GM21515 (cell line): ENCODE results near the gene TBP.

Experiments used
- ATAC-seq: cut with Tn5 transposase; IDR thresholded peaks from one replicate; pipeline ENCODE4 v1.9.1; 2021; ENCODE audit not compliant: unreplicated experiment

Gene TBP

DNA sequence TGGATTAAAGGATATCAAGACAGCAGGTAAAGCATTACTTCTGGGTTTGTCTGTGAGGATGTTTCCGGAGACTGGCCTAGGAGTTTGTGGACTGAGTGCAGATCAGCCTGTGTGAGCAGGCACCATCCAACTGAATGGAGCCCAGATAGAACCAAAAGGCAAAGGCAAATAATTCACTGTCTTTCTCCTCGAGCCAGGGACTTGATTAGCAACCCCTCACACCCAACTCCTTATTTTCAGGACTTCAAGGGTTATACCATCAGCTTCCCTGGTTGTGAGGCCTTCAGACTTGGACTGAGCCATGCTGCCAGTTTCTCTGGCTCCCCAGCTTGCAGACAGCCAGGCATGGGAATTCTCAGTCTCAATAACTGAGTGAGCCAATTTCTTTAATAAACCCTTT, 20.4 kb upstream of the TBP start:
- ATAC-seq = no peak

DNA sequence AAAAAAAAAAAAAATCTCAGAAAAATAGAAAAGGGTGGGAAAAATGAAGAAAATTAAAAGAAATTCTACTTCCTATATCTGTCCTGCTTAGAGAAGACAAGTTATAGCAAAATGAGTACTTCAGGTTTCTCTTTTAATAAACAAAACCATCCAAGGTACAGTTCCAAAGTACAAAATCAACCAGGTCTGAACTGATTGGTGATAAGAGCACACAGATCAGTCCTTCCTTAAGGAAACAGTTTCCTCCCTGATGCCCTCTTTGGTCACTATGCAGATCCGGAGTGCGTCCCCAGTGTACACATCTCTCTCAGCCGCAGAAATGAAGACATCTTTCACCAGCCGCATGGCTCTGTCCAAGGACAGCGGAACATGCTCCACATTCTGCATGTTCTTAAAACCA, 19.2 kb upstream of the TBP start:
- no peak for ATAC-seq

DNA sequence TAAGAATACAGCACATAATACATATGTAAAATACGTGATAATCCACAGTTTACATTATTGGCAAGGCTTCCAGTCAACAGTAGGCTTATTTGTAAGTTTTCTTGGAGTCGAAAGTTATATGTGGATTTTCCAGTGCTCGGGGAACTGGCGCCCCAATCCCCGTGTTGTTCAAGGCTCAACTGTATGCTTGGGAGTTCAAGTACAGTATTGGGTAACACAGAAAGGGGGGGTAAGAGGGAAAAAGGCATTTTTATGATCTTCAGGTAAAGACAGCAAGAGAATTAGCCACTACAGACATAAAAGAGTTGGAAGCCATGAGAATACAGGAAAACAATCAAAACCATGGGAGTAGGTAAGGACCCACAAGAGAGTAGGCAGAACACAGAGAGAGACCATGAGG, 17.5 kb upstream of the TBP start:
- ATAC-seq = no peak

DNA sequence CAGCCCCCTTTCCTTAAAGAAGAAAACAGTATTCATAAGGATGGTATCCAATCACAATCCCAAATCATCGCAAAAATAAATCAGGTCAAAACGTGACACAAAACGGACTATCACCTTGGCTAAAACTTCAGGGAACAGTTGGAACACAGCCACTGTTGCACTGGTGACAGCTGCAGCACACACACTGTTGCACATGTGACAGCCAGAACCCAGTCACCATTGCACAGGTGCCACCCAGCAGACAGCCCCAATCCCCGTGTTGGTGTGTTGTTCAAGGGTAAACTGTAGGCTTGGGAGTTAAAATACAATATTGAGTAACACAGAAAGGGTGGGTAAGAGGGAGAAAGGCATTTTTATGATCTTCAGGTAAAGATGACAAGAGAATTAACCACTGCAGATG, 16.8 kb upstream of the TBP start:
- ATAC-seq = no peak

DNA sequence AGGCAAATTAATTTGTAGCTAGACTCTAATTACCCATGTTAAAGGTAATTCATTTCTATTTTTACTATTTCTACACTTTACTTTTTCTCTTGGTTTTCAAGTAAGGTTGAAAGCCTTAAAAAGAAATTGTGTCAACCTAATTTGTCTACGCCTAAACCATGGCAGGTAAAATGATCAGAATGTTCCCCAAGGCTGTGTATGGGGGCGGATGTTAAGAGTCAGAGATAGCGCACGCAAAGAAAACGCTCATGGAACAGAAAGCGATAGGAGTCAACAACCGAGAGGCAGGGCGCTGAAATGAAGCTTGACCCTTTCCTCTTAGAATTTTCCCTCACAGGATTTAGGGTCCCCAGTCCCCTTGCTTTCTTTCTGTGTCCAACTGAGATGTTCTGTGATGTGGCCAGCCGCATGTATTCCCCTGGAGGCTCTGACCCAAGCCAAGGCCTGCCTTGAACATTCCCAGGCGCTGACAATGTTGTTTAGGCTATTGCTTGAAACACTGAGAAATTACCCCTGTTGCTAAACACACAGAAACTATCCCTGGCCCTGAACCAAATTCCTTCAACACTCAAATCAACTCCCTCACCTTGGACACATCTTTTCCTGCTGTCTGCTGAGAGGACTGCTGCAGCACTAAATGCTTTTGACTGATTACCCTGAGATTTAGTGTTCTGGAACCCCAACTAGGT, 12.0 kb upstream of the TBP start:
- no peak for ATAC-seq

DNA sequence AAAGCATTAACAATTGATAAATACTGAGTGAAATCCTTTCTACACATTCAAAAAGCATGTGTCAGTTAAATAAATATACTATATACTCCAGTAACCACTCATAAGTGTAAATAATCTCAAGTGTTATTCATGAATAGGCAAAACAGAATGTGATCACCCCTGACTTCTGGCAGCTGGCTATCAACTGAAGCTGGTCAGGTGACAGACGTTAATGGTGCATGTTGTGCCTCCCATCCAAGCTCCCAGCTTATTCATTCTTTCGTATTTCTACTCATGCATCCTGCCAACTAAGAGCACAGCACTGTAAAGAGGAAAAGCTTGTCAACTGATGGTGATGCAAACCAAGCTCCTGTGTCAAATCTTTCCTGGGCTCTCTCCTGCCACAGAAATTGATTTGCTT, 8.8 kb upstream of the TBP start:
- ATAC-seq = no peak

DNA sequence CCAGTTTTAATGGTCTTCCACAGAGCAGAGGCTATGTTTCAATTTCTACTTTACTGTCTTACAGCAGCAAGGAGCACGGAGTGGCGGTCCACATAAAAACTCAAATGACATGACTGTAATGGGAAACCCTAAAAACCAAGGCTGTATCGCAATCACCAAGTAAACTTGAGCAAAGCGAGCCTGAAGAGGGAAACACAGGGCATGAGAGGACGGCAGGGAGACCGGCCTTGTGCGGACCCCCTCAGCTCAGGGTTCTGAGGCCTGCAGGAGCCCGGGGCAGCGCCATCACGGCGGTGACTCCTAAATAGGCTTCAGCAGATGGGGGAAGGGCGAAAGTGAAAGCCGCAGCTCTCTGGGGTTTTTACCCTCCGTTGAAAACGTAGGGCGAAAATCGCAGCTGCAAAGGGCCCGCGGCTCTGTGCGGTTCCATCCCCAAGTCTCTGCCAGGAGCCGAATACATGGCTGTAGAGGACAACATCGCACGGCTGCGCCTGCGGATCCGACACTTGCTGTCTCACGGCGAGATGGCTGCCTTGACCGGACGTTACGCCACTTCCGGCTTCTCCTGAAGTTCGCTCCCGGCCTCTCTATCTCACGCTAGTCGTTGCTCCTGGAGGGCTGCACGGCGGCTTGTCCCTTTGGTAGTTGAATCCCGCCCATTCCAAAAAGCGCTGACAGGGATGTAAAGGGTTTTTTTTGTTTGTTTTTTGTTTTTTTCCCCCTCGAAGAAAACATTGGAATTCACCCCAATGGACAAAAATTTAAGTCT, 1.2 kb upstream of the TBP start, which contains the start of gene PSMB1:
PSMB1 (minus strand) TSS at position 543 of the 769 bp plus-strand sequence; CDS start at position 478, 65 bp downstream.
- ATAC-seq = peak; percentile 56

DNA sequence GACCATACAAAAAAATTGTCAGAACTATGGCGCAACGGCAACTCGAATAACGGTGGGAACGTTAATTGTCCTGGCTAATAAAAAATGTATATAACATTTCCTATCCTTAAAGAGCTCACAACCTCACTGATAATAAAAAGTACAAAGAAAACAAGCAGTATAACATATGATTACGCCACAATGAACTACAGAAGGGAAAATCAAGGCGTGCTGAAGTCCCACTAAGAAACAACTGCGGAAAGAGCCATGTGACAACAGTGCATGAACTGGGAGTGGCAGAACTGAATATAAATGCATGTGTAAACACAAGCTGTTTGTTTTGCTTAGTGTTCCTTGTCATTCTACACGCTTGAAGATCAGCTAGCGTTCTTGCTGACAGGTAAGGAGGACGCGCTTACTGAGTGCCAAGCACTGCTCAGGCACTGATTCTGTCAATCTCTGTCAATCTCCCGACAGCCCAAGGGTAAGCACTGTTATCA, 596 bp upstream of the TBP start:
- peak; percentile 38 for ATAC-seq

DNA sequence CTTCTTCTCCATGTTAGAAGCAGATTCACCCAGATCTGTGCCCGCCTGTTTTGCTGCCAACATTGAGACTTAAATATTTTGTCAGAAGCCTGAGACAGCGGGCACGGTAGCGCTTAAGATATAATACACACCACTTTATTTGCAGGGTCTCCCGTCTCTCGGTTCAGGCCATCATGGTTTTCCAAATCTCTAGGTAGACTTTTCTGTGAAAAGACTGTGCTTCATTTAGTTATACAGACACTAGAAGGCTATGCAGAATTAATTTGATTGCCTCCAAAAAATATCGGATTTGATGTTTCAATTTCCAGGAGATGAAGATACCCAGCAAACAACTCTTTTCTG, 598 bp downstream of the TBP start:
- ATAC-seq = no peak

DNA sequence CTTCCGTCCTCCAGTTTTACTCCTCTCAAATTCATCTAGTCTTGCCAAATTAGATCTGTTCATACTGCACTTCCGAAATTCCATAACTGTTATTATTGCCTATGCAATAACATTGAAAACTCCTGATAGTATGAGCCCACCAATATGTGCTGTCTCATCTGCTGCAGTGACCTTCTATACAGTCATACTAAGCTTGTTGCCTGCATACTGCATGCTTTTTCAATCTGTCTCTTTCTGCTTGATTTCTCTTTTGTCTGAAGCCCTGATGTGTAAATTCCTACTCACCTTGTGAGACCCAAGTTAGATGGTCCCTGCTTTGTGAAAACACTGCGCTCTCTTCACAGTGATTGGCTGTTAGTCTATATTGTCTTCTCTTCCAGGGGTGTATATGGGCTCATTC, 1.1 kb downstream of the TBP start:
- no peak for ATAC-seq

DNA sequence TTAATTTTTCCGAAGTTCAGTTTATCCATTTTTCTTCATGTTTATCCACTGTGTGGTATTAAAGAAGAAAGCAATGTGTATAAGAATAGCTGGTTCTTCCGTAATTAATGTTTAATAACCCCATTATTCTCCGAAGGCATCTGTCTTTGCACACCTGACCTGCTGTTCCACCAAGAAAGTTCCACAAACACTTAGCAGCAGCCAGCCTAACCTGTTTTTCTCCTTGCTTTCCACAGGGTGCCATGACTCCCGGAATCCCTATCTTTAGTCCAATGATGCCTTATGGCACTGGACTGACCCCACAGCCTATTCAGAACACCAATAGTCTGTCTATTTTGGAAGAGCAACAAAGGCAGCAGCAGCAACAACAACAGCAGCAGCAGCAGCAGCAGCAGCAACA, 7.4 kb downstream of the TBP start:
- ATAC-seq = no peak

DNA sequence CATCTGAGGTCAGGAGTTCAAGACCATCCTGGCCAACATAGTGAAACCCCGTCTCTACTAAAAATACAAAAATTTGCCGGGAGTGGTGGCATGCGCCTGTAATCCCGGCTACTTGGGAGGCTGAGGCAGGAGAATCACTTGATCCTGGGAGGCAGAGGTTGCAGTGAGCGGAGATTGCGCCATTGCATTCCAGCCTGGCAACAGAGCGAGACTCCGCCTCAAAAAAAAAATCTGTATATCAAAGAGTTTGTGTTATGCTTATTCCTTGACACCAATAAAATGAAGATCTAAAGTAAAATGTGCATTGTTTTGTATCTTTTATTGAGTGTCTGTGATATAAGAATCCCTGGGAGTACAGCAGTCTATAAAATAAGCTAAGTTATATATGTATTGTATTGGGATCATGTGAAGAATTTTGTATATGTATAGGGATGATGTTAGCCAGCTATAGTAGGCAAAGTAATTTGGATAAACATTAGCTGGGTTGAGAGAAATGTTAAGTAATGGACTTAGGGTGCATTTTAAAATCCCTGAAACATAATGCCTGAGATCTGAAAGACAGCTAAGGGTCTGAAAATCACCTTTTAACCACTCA, 10.9 kb downstream of the TBP start:
- ATAC-seq = no peak

DNA sequence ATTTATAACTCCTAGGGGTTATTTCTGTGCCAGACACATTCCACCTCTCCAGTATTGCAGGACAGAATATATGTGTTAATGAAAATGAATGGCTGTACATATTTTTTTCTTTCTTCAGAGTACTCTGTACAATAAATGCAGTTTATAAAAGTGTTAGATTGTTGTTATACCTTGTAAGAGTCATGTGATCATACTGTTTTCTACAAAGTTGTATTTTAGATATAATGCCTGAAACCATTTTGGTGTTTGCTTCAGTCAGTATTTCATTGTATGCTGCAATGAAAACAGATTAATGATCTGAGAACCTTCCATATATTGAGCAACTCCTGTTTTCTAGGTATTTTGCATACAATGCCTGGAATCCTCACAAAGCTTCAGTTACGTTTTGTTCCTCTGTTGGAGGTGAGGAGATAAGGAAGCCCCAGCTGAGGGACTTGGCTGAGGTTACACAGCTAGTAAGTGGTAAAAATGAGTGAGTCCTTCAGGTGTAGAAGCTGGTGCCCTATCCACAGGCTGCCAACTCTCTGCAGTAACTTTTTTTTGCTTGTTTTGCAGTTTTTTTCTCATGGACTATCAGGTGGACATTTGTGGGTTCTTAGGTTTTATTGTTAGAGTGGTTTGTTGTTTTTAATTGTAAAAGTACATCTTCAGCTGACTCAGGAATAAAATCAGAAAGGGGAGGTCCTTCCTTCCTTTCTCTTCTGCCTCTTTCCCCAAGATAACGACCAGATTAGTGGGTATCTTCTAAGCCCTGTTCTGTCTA, 18.7 kb downstream of the TBP start:
- ATAC-seq = no peak

DNA sequence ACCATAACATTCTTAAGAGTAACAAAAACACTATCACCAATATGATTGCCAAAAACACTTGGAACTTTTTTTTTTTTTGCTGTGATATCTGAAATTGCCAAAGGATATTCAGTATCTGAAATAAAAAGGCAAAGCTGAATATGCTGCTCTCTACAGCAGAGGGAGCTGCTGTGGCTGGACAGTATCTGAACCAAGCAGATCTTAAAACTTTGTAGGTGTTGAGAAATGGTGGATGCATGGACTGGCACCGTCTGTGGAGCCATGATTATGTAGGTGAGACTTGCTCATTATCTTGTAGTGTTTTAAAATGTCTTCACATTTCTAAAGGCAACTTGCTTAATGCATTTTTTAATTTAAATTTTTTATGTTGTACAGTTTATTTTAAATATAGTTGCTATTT, 21.1 kb downstream of the TBP start:
- no peak for ATAC-seq

DNA sequence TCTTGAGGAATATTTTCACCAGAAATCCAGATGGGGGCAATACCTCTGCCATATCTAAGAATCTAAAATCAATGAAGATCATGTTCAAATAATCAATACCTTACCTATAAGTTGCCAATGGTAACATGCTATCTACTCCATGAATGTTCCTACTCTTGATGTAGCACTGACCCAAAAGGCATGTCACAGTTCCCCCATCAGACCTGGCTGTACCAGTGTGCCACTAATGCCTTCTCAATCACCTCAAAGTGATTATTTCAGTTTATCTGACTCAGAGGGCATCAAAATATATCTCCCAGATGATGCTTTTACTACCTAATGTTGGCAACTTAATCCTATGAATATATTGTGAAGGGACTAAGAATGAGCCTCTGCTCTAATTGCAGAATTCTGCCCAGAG, 24.7 kb downstream of the TBP start:
- ATAC-seq = no peak

DNA sequence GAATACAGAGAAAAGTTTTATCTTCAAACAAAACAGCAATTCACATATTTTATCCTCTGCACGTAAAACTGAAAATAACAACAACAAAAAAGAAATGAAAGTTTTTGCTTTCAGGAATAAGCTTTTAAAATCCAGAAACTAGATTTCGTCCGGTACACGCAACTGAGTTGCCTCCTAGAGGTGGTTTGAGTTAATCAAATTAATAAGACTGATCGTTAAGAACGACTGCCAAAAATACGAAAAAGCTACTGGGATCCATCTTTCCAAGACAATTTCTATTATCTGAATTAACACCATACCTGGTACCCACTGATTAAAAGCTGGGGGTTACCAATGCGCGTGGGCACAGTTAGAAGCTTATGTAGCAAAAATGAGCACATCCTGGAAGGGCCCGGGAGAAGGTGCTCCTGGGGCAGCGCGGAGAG, 29.6 kb downstream of the TBP start:
- ATAC-seq = peak; percentile 5

DNA sequence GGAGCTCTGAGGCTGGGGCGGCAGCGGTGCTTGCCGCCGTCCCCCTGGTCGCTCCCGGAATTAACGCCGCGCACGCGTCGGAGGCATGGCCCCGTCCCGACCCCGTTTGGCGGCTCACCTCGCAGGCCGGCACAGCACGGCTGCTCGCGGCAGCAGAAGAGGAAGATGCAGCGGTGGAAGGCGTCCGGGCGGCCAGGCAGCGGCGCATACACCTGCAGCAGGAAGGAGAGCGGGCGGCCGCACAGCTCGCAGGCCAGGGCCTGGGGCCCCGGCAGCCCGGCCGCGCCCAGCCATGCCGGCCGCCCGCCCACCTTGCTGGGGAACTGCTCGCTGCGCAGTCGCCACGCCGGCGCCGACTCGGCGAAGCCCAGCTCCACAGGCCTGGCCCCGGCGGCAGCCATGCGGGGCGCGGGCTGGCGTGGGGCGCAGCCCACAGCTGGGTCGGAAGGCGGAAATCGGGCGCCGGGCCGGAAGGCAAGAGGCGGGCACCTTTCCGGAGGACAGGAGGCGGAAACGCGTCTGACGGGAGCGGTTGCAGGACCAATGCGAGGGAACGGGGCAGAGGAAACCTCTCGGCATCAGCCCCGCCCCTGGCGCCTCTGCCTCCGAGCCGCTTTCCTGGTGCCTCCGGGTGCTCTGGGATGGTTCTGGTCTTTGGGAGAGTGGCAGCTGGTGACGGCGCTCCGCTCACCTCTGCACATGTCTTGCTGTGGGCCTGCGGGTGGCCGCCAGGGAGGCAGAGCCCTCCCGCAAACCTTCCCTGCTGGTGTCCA, 30.2 kb downstream of the TBP start, which contains the start of gene PDCD2:
PDCD2 (minus strand) TSS at position 457 of the 773 bp plus-strand sequence; CDS start at position 401, 56 bp downstream.
- ATAC-seq = peak; percentile 97

DNA sequence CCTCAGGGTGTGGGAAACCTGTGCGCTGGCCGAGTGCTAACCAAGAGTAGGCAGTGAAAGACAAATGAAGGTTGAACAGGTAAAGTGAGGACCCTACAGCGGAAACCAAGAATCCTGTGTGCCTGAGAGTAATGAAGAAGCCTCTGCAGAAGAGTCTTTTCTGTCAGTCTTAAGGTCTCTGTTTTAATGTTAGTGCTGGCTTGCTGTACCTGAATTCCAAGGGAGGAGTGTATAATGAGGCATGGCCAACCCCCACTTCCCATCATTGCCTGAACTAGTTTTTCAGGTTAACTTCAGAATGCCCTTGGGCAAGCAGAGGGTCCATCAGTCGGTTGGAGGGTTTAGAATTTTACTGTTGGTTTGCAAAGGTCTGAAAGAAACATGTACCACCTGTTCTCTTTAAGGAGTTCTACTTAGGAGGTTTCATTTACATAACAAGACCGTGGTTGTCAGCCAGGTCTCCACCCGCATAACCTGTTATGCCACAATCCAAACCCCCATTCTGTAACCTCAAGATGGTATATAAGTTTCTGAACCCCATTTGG, 30.9 kb downstream of the TBP start:
- peak; percentile 32 for ATAC-seq

DNA sequence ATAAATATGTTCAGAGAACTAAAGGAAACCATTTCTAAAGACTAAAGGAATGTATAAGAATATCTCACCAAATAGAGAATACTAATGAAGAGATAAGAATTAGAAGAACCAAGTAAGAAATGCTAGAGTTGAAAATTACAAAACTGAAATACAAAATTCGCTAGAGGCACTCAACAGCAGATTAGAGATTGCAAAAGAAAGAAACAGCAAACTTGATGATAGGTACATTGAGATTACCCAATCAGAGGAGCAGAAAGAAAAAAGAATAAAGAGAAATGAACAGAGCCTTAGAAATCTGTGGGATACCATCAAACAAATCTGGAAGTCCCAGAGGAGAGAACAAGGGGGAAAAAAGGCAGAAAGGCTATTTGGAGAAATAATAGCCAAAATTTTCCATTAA, 36.6 kb downstream of the TBP start:
- ATAC-seq = no peak

DNA sequence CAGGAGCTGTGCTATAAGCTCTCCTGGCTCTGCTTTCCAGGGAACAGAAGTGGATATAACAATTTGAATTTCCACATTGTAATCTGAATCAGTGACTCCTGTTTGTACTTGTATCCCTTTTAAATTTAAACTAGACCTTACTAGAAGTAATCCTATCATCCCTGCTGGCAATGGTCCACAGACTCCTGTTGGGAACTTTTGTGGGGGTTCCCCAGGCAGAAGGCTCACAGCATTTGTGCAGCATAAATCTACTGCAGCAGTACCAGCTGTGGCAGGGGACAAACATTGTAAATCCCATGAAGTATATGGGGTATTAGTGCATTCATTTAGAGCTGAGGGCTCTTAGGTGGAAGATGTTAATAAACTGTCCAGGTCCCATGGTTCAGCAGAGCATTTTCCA, 42.3 kb downstream of the TBP start:
- ATAC-seq = no peak
